HepG2 (cell line): Measurements from ENCODE around the gene TMEM209.

Source experiments
- ELF4 ChIP-seq: sonication (generic); formaldehyde crosslinking; IDR thresholded peaks from 2 replicates; pipeline ENCODE4 v1.5.0; 2020; ENCODE audit warnings: missing genetic modification reagents, mild to moderate bottlenecking, moderate library complexity, borderline replicate concordance
- ETS1 ChIP-seq: sonication (generic); formaldehyde crosslinking; IDR thresholded peaks from 2 replicates; pipeline ENCODE4 v1.4.0; 2020; ENCODE audit warnings: missing genetic modification reagents
- RFX5 ChIP-seq: IDR thresholded peaks from 2 replicates; pipeline ENCODE4 v1.6.1; 2011; ENCODE audit warnings: low read depth, low read length, improper control_type of control experiment
- SMAD1 ChIP-seq: sonication (generic); formaldehyde crosslinking; IDR thresholded peaks from 2 replicates; pipeline ENCODE4 v1.4.0; 2020; ENCODE audit warnings: missing genetic modification reagents, low read depth, mild to moderate bottlenecking, borderline replicate concordance
- SRF ChIP-seq: IDR thresholded peaks from 2 replicates; pipeline ENCODE4 v1.6.1; 2011; ENCODE audit warnings: mild to moderate bottlenecking, low read depth, low read length, moderate library complexity
- THRA ChIP-seq: sonication (generic); formaldehyde crosslinking; IDR thresholded peaks from 2 replicates; pipeline ENCODE4 v1.4.0; 2020; ENCODE audit warnings: missing genetic modification reagents, borderline replicate concordance
- ZNF274 ChIP-seq: sonication (generic); formaldehyde crosslinking; IDR thresholded peaks from 2 replicates; pipeline ENCODE4 v1.5.1; 2020; ENCODE audit warnings: mild to moderate bottlenecking, missing genetic modification reagents
- TF ChIP-seq, protein P1 (sequence below): sonication (generic); formaldehyde crosslinking; IDR thresholded peaks from 2 replicates; pipeline ENCODE4 v1.5.0; 2020; ENCODE audit warnings: mild to moderate bottlenecking, missing genetic modification reagents, moderate library complexity

DNA sequence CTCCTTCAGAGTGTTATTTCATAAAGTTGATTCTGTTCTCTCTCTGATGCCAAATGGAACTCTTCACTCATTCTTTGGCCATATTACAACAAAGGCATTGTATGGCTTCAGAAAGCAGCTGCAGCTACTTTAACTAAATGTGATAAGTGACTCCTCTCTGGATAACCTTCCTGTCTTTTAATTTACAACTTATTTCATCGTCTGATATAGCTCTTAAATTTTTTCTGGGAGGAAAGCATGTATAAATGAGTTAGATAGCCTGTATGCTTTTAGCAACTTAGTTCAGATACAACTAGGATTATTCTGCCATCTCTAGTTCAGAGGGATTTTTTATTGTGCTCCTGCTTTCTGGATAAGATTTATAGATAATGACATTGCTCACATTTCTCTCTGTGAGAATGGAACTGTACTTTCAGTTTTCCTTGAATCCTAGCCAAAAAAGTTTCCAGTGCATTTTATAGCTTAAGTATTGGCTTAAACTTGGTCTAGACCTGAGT lies 77.3 kb downstream of the TMEM209 start:
- TF ChIP-seq, protein P1, sequence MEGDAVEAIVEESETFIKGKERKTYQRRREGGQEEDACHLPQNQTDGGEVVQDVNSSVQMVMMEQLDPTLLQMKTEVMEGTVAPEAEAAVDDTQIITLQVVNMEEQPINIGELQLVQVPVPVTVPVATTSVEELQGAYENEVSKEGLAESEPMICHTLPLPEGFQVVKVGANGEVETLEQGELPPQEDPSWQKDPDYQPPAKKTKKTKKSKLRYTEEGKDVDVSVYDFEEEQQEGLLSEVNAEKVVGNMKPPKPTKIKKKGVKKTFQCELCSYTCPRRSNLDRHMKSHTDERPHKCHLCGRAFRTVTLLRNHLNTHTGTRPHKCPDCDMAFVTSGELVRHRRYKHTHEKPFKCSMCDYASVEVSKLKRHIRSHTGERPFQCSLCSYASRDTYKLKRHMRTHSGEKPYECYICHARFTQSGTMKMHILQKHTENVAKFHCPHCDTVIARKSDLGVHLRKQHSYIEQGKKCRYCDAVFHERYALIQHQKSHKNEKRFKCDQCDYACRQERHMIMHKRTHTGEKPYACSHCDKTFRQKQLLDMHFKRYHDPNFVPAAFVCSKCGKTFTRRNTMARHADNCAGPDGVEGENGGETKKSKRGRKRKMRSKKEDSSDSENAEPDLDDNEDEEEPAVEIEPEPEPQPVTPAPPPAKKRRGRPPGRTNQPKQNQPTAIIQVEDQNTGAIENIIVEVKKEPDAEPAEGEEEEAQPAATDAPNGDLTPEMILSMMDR: no peak
- TF ChIP-seq SRF (no peak), THRA (CRISPR knock-in tag) (no peak), ETS1 (no peak), ZNF274 (CRISPR knock-in tag) (no peak), SMAD1 (CRISPR knock-in tag) (no peak), ELF4 (no peak), RFX5 (no peak)
